Measurements from ENCODE around the gene ACOX3. TPM values are rescaled to one million over a fixed set of nuclear protein-coding genes. Genes with fewer than 3 reads are reported as not detected.

Gene ACOX3
- total RNA-seq, 1 donor from 2014 or later = 44.1 TPM

- H3K4me3 Mint-ChIP-seq (ENCODE audit: unreplicated experiment) = no peak overlapping the region
- H3K9me3 Mint-ChIP-seq (ENCODE audit: unreplicated experiment) = no peaks in the 10 kb centered on the region
- H3K36me3 Mint-ChIP-seq (ENCODE audit: low read depth, unreplicated experiment) = peaks cover 4% of the 10 kb centered on the region
- no peak overlapping the region for H3K27ac Mint-ChIP-seq (ENCODE audit: unreplicated experiment)
- H3K27me3 Mint-ChIP-seq (ENCODE audit: unreplicated experiment) = peaks cover 5% of the 10 kb centered on the region
- no peak for TF ChIP-seq CTCF (IDR thresholded peaks at IDR 0.05; ENCODE audit: unreplicated experiment)
- H3K4me1 Mint-ChIP-seq (ENCODE audit: unreplicated experiment) = no peaks in the 10 kb centered on the region
- DNase-seq (ENCODE audit: low spot score) = no peak
These were observed 70.3 kb downstream of the ACOX3 start for GRCh38 chr4:8370106-8370787.

GRCh38 chr4:8369426-8370105 lies 71.0 kb downstream of the ACOX3 start:
- TF ChIP-seq CTCF (IDR thresholded peaks at IDR 0.05; ENCODE audit: unreplicated experiment) = no peak
- H3K27me3 Mint-ChIP-seq (ENCODE audit: unreplicated experiment) = peaks cover 5% of the 10 kb centered on the region
- no peak overlapping the region for H3K27ac Mint-ChIP-seq (ENCODE audit: unreplicated experiment)
- no peak for DNase-seq (ENCODE audit: low spot score)
- no peak overlapping the region for H3K4me3 Mint-ChIP-seq (ENCODE audit: unreplicated experiment)
- peaks cover 4% of the 10 kb centered on the region for H3K36me3 Mint-ChIP-seq (ENCODE audit: low read depth, unreplicated experiment)
- H3K4me1 Mint-ChIP-seq (ENCODE audit: unreplicated experiment) = no peaks in the 10 kb centered on the region
- no peaks in the 10 kb centered on the region for H3K9me3 Mint-ChIP-seq (ENCODE audit: unreplicated experiment)

GRCh38 chr4:8368998-8369397 lies 71.5 kb downstream of the ACOX3 start:
- peaks cover 9% of the 10 kb centered on the region for H3K36me3 Mint-ChIP-seq (ENCODE audit: low read depth, unreplicated experiment)
- DNase-seq (ENCODE audit: low spot score) = no peak
- H3K9me3 Mint-ChIP-seq (ENCODE audit: unreplicated experiment) = no peaks in the 10 kb centered on the region
- TF ChIP-seq CTCF (IDR thresholded peaks at IDR 0.05; ENCODE audit: unreplicated experiment) = no peak
- no peak overlapping the region for H3K4me3 Mint-ChIP-seq (ENCODE audit: unreplicated experiment)
- no peaks in the 10 kb centered on the region for H3K4me1 Mint-ChIP-seq (ENCODE audit: unreplicated experiment)
- no peak overlapping the region for H3K27ac Mint-ChIP-seq (ENCODE audit: unreplicated experiment)
- peaks cover 5% of the 10 kb centered on the region for H3K27me3 Mint-ChIP-seq (ENCODE audit: unreplicated experiment)

GRCh38 chr4:8368061-8368481 lies 72.5 kb downstream of the ACOX3 start:
- no peak for TF ChIP-seq CTCF (IDR thresholded peaks at IDR 0.05; ENCODE audit: unreplicated experiment)
- Mint-ChIP-seq H3K4me1 (ENCODE audit: unreplicated experiment) (no peaks in the 10 kb centered on the region), H3K4me3 (ENCODE audit: unreplicated experiment) (no peak overlapping the region), H3K27ac (ENCODE audit: unreplicated experiment) (no peak overlapping the region), H3K36me3 (ENCODE audit: low read depth, unreplicated experiment) (peaks cover 10% of the 10 kb centered on the region), H3K27me3 (ENCODE audit: unreplicated experiment) (peaks cover 2% of the 10 kb centered on the region), H3K9me3 (ENCODE audit: unreplicated experiment) (no peaks in the 10 kb centered on the region)
- no peak for DNase-seq (ENCODE audit: low spot score)

- no peak overlapping the region for H3K27ac Mint-ChIP-seq (ENCODE audit: unreplicated experiment)
- peaks cover 10% of the 10 kb centered on the region for H3K36me3 Mint-ChIP-seq (ENCODE audit: low read depth, unreplicated experiment)
- TF ChIP-seq CTCF (IDR thresholded peaks at IDR 0.05; ENCODE audit: unreplicated experiment) = no peak
- DNase-seq (ENCODE audit: low spot score) = no peak
- no peak overlapping the region for H3K4me3 Mint-ChIP-seq (ENCODE audit: unreplicated experiment)
- peaks cover 2% of the 10 kb centered on the region for H3K27me3 Mint-ChIP-seq (ENCODE audit: unreplicated experiment)
- no peaks in the 10 kb centered on the region for H3K9me3 Mint-ChIP-seq (ENCODE audit: unreplicated experiment)
- no peaks in the 10 kb centered on the region for H3K4me1 Mint-ChIP-seq (ENCODE audit: unreplicated experiment)
These were observed 73.9 kb downstream of the ACOX3 start for GRCh38 chr4:8366601-8367000.
